ENCODE data around the gene JARID2. TPM values are rescaled to one million over a fixed set of nuclear protein-coding genes. Genes with fewer than 3 reads are reported as not detected.
A peak's percentile ranks its signal among the peaks of the same experiment; 100 is the strongest.
"Not testable (repeated sequence)": the region's sequence is repeated elsewhere in the genome, so short reads cannot be mapped to it uniquely, and the experiment has no call there.

The JARID2 gene
- total RNA-seq, 2 experiments from 2014 or later: 27.5 to 27.6 TPM

DNA sequence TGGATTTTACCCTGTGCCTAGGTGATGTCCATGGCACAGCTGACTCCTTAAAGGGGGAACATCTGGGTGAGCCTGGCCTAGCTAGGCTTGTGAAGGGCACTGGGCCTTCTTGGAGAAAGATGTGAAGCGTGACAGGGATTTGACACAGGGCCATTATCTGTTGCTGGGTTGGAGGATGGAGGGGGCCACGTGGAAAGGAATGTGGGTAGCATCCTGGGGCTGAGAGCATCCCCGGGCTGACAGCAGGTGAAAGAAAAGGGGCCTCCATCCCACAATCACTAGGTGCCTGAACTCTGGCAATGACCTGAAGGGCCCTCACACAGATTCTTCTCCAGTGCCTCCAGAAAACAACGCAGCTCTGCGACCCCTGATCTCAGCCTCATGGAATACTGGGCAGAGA is 292.2 kb downstream of the JARID2 start:
- Mint-ChIP-seq H3K4me3 (no peak overlapping the region), H3K27me3 (no peaks in the 10 kb centered on the region), H3K36me3 (ENCODE audit: low read depth) (peaks cover 4% of the 10 kb centered on the region), H3K4me1 (no peaks in the 10 kb centered on the region), H3K9me3 (no peaks in the 10 kb centered on the region), H3K27ac (no peak overlapping the region)
- CTCF ChIA-PET: no interaction called here
- POLR2A ChIA-PET: no interaction called here
- no peak for DNase-seq

- ChIA-PET POLR2A (no interaction called here), CTCF (no interaction called here)
- H3K27ac Mint-ChIP-seq: no peak overlapping the region
- H3K36me3 Mint-ChIP-seq (ENCODE audit: low read depth): peaks cover 7% of the 10 kb centered on the region
- no peak overlapping the region for H3K4me3 Mint-ChIP-seq
- H3K27me3 Mint-ChIP-seq: no peaks in the 10 kb centered on the region
- peaks cover 6% of the 10 kb centered on the region for H3K9me3 Mint-ChIP-seq
- DNase-seq: no peak
- H3K4me1 Mint-ChIP-seq: no peaks in the 10 kb centered on the region
Observed at GRCh38 chr6:15538766-15539495, 293.1 kb downstream of the JARID2 start.

DNA sequence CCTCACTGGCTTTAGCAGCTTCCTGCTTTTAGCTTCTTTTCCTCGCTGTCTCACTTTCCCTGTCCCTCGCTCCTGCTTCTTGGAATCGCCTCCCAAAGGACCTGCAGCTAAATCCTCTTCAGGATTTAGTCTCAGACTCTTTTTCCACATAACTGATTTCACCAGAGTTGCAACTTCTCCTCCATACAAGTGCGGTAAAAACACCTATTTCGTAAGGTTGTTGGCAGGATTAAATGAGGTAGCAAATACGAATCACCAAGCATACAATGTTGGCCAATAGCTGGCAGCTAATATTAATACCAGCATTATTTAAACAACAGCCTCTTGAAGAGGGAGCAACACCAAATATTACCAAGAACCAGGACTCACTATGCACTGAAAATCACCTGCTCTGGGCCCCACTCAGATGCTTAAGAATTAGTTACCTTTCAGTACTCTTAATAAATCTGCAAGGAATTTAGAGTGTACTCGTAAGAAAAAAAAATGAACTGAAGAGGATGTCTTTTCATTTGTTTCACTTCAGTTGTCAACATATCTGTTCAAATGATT is 293.9 kb downstream of the JARID2 start:
- Mint-ChIP-seq H3K9me3 (peaks cover 11% of the 10 kb centered on the region), H3K36me3 (ENCODE audit: low read depth) (peaks cover 10% of the 10 kb centered on the region), H3K27me3 (no peaks in the 10 kb centered on the region), H3K27ac (no peak overlapping the region), H3K4me3 (no peak overlapping the region), H3K4me1 (no peaks in the 10 kb centered on the region)
- no peak for DNase-seq
- POLR2A ChIA-PET: interaction anchor here (0.8 kb wide), 1 partner anchor 469 kb away, joined by 4 read pairs; no protein-coding TSS in a partner anchor
- CTCF ChIA-PET: no interaction called here

GRCh38 chr6:15543332-15543917 is 297.6 kb downstream of the JARID2 start:
- H3K4me3 Mint-ChIP-seq; H3K36me3 Mint-ChIP-seq (ENCODE audit: low read depth); H3K4me1 Mint-ChIP-seq; H3K27ac Mint-ChIP-seq; POLR2A ChIA-PET; DNase-seq; H3K27me3 Mint-ChIP-seq; CTCF ChIA-PET: not testable (repeated sequence)
- peaks cover 11% of the 10 kb centered on the region for H3K9me3 Mint-ChIP-seq

DNA sequence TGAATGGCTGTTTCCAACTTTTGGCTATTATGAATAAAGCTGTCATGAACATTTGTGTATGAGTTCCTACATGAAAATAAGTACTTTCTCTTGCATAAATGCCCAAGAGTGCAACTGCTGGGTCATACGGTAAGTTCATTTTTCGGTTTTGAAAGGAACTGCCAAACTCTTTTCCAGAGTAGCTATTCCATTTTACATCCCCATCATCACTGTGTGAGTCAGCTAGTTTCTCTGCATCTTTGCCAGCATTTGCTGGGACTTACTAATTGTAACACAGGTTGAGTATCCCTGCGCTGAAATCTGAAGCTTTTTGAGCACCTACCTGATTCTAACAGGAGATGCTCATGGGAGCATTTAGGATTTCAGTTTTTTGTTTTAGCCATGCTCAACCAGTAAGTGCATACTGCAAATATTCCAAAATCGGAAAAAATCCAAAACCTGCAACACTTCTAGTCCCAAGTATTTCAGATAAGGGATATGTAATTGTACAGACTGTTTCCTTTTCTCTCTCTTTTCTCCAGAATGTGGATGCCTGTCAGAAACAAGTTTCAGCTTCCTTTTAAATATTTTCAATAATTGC is 298.5 kb downstream of the JARID2 start:
- peaks cover 11% of the 10 kb centered on the region for H3K9me3 Mint-ChIP-seq
- CTCF ChIA-PET: interaction anchor here (0.7 kb wide), 1 partner anchor 13 kb away, joined by 3 read pairs; no protein-coding TSS in a partner anchor
- POLR2A ChIA-PET: no interaction called here
- no peak overlapping the region for H3K4me3 Mint-ChIP-seq
- no peaks in the 10 kb centered on the region for H3K27me3 Mint-ChIP-seq
- peaks cover 9% of the 10 kb centered on the region for H3K36me3 Mint-ChIP-seq (ENCODE audit: low read depth)
- DNase-seq: no peak
- H3K27ac Mint-ChIP-seq: no peak overlapping the region
- no peaks in the 10 kb centered on the region for H3K4me1 Mint-ChIP-seq

GRCh38 chr6:15546591-15546990 is 300.7 kb downstream of the JARID2 start:
- ChIA-PET CTCF (no interaction called here), POLR2A (no interaction called here)
- Mint-ChIP-seq H3K27me3 (no peaks in the 10 kb centered on the region), H3K9me3 (peaks cover 11% of the 10 kb centered on the region), H3K4me1 (peaks cover 2% of the 10 kb centered on the region), H3K4me3 (no peak overlapping the region), H3K27ac (no peak overlapping the region), H3K36me3 (ENCODE audit: low read depth) (peaks cover 9% of the 10 kb centered on the region)
- DNase-seq: no peak

DNA sequence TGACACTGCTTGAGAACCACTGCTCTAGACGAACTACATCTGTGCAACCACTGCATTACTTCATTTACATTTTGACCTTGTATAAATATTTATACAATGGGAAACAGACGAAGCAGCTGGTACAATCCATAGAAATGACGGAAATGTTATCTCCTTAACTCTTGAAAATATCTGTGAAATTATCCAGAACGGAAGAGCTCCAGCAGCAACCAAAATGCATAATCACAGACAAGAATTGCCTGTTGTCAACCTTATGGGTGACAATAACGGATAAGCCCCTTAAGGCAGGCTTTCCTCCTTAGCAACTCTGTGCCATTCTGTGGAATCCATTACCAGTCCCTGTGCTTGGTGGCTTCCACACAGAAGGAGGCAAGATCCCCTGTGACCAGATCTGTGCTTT is 301.5 kb downstream of the JARID2 start:
- H3K9me3 Mint-ChIP-seq: peaks cover 11% of the 10 kb centered on the region
- H3K4me3 Mint-ChIP-seq: no peak overlapping the region
- H3K36me3 Mint-ChIP-seq (ENCODE audit: low read depth): peaks cover 9% of the 10 kb centered on the region
- POLR2A ChIA-PET: no interaction called here
- no peak overlapping the region for H3K27ac Mint-ChIP-seq
- H3K27me3 Mint-ChIP-seq: no peaks in the 10 kb centered on the region
- DNase-seq: no peak
- peaks cover 7% of the 10 kb centered on the region for H3K4me1 Mint-ChIP-seq
- CTCF ChIA-PET: no interaction called here

GRCh38 chr6:15549371-15549770 is 303.5 kb downstream of the JARID2 start:
- Mint-ChIP-seq H3K9me3 (peaks cover 1% of the 10 kb centered on the region), H3K4me3 (no peak overlapping the region), H3K4me1 (peaks cover 7% of the 10 kb centered on the region), H3K36me3 (ENCODE audit: low read depth) (peaks cover 3% of the 10 kb centered on the region), H3K27ac (no peak overlapping the region), H3K27me3 (no peaks in the 10 kb centered on the region)
- ChIA-PET POLR2A (no interaction called here), CTCF (interaction anchor here (0.8 kb wide), 1 partner anchor 26 kb away, joined by 3 read pairs; no protein-coding TSS in a partner anchor)
- DNase-seq: no peak

GRCh38 chr6:15550546-15551123 is 304.8 kb downstream of the JARID2 start:
- Mint-ChIP-seq H3K4me1 (peaks cover 7% of the 10 kb centered on the region), H3K27me3 (no peaks in the 10 kb centered on the region), H3K36me3 (ENCODE audit: low read depth) (peaks cover 2% of the 10 kb centered on the region), H3K9me3 (no peaks in the 10 kb centered on the region), H3K27ac (no peak overlapping the region), H3K4me3 (no peak overlapping the region)
- DNase-seq: no peak
- POLR2A ChIA-PET: no interaction called here
- CTCF ChIA-PET: interaction anchor here (0.8 to 0.9 kb wide), 2 partner anchors 24 to 1421 kb away, joined by 3 read pairs; no protein-coding TSS in a partner anchor

DNA sequence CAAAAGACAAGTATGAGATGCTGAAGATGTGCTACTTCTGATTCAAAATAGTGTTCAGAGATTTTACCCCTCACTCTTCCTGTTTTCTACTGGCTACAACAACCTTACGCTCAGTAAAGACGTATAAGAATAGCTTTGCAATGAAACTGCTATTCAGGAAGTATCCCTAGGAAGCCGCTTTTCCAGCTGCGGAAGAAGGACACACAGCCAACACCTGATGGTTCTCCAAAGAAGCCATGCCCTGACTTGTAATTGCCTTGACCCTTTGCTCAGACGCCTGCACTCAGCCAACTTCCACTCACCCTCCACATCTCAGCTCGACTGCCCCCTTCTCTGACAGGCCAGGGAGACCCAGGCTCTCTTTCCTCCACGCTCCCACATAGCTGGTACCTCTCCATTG is 305.4 kb downstream of the JARID2 start:
- no peak for DNase-seq
- Mint-ChIP-seq H3K27ac (peak overlapping the region; percentile 51), H3K36me3 (ENCODE audit: low read depth) (peaks cover 2% of the 10 kb centered on the region), H3K27me3 (no peaks in the 10 kb centered on the region), H3K4me1 (peaks cover 7% of the 10 kb centered on the region), H3K4me3 (no peak overlapping the region), H3K9me3 (no peaks in the 10 kb centered on the region)
- CTCF ChIA-PET: interaction anchor here (0.6 to 0.9 kb wide), 2 partner anchors 350 to 1422 kb away, joined by 3 read pairs; no protein-coding TSS in a partner anchor
- POLR2A ChIA-PET: no interaction called here

DNA sequence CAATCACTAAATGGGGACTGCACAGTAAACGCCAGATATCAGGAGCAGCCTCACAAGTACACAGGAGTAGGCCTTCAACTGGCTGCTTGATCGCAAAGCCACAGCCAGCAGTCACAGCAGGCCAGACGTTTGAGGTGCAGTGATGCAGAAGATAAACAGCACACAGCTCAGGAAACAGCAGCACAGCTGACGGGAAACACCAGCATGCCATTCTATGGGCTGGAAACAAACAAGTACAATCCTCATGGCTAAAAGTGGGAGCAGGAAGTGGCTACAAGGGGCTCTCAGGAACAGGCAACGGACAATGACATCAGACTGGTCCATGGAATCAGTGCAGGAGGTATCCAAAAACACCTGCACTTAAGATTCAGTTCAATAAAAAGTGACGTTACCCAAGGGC is 305.9 kb downstream of the JARID2 start:
- no peak overlapping the region for H3K4me3 Mint-ChIP-seq
- H3K36me3 Mint-ChIP-seq (ENCODE audit: low read depth): peaks cover 2% of the 10 kb centered on the region
- H3K4me1 Mint-ChIP-seq: peaks cover 7% of the 10 kb centered on the region
- ChIA-PET CTCF (interaction anchor here (0.9 kb wide), 1 partner anchor 1422 kb away, joined by 3 read pairs; no protein-coding TSS in a partner anchor), POLR2A (no interaction called here)
- no peak for DNase-seq
- no peaks in the 10 kb centered on the region for H3K9me3 Mint-ChIP-seq
- H3K27ac Mint-ChIP-seq: peak overlapping the region; percentile 51
- no peaks in the 10 kb centered on the region for H3K27me3 Mint-ChIP-seq

- Mint-ChIP-seq H3K9me3 (no peaks in the 10 kb centered on the region), H3K4me1 (peaks cover 7% of the 10 kb centered on the region), H3K27me3 (no peaks in the 10 kb centered on the region), H3K27ac (no peak overlapping the region), H3K4me3 (no peak overlapping the region), H3K36me3 (ENCODE audit: low read depth) (peaks cover 2% of the 10 kb centered on the region)
- no peak for DNase-seq
- POLR2A ChIA-PET: no interaction called here
- CTCF ChIA-PET: interaction anchor here (0.6 to 1.7 kb wide), 3 partner anchors 22 to 306 kb away, joined by 4 to 6 read pairs (median 5); no protein-coding TSS in a partner anchor
Observed at GRCh38 chr6:15553031-15553430, 307.2 kb downstream of the JARID2 start.

Data from activated CD4-positive, alpha-beta T cell treated with anti-CD3 and anti-CD28 coated beads, Interleukin-2, amount 10 ng/mL, durations not matched to agents 7 days and 5 days (primary cell).